Cardiac septum (tissue), 1 donor: ENCODE measurements around the gene RSL1D1. TPM values are rescaled to one million over a fixed set of nuclear protein-coding genes. Genes with fewer than 3 reads are reported as not detected.
A peak's percentile ranks its signal among the peaks of the same experiment; 100 is the strongest.
"Not testable (repeated sequence)": the region's sequence is repeated elsewhere in the genome, so short reads cannot be mapped to it uniquely, and the experiment has no call there.

Experiments used
- DNase-seq: peaks from one replicate; pipeline ENCODE4 v3.0.0-alpha.2; 2020; ENCODE audit warnings: low spot score
- intact Hi-C: fragments of 100-400 bp; cut with DNase I; formaldehyde crosslinking; loops from one replicate; pipeline ENCODE4 v1.14.0; 2022
- total RNA-seq: library from RNA; stranded (reverse); fragmentation: NEBNext Ultra II Directional; extraction: Animal tissue kit (Norgen Biotek cat#: 25700); gene quantifications from one replicate; pipeline ENCODE4 v1.2.1, GENCODE V29; 2021
- donor health status: DM: no; HTN: no; CAD: no.

The RSL1D1 gene
- total RNA-seq, 1 donor from 2014 or later: 77.9 TPM

DNA sequence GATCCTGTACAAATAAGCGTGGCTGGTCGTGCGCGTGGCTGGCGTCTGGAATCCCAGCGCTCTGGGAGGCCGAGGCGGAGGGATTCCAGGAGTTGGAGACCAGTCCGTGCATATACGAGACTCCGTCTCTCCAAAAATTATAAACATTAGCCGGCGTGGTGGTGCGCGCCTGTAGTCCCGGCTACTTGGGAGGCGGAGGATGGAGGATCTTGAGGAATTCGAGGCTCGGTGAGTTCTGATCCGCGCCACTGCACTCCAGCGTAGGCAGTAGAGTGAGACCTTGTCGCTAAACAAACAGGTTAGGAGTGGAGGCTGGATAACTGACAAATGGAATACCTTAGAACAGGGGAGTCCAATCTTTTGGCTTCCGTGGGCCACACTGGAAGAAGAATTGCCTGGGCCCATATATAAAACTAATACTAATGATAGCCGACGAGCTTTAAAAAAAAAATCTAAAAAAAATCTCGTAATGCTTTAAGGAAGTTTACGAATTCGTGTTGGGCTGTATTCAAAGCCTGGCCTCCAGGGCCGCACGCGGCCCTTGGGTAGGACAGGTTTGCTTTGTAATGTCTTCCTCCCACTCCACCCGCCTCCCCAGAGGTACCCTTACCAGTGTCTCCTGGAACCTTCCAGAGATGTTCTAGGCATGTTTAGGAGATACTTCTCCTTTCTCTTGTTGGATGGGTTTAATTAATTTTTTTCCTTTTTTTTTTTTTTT lies 909 bp upstream of the RSL1D1 start:
- intact Hi-C loops: no loop called here
- DNase-seq: no peak

DNA sequence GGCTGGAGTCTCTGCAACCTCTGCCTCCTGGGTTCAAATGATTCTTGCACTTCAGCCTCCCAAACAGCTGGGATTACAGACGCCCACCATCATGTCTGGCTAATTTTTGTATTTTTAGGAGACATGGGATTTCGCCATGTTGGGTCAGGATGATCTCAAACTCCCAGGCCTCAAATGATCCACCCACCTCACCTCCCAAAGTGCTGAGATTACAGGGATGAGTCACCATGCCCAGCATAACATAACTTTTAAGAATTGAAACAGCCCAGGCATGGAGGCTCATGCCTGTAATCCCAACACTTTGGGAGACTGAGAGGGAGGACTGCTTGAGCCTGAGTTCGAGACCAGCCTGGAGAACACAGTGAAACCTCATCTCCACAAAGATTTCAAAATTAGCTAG lies 2.5 kb downstream of the RSL1D1 start:
- DNase-seq: no peak
- intact Hi-C loops: no loop called here

DNA sequence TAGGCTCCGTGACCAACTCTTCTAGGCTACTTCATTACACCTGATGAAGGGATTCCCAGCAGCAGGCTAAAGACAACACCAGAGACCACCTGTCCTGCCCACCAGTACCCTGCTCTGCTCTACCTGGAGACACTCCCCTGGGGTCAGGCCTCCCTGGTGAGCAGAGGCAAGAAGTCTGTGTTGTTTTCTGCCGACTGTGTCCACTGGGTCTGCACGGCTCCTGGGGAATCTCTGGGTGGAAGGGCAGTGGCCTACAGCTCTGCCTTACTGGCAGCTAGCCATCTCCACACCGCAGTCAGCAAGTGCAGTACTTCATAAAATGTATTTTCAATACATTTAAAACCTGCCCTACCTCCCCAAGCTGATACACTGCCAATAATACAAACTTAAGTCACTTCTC lies 6.8 kb downstream of the RSL1D1 start:
- DNase-seq: peak; percentile 27
- intact Hi-C loops: no loop called here

DNA sequence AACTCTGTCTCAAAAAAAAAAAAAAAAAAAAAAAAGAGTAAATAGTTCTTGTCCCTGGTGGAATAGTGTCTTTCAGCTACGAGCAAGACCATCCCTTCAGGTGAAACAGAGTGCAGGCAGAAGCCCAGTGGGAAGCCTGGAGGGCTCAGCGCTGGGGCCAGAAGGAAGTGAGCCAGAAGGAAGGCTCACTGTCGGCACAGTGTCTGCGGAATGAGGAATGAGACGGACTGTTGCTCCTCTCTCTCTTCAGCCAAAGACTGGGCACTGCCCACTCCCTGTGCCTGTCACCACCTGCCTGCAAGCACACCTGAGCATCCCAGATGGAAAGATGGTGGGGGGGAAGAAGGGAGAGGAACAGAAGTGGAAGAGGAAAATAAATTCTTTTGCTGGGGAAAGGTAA lies 7.5 kb downstream of the RSL1D1 start:
- peak; percentile 14 for DNase-seq
- intact Hi-C loops: no loop called here

DNA sequence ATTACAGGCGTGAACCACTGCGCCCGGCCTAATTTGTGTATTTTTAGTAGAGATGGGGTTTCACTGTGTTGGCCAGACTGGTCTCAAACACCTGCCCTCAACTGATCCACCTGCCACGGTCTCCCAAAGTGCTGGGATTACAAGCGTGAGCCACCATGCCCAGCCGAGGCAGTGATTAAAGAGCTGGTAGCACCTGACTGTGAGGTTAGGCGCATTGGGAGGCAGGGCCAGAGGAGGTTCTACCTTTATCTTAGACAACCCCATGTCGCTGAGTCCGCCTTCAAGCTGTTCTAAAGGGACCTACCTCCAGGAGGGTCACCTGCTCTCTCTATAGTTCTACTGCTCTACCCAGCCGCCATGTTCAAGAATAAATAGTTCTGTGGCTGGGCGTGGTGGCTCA lies 8.1 kb downstream of the RSL1D1 start:
- no peak for DNase-seq
- intact Hi-C loops: no loop called here

DNA sequence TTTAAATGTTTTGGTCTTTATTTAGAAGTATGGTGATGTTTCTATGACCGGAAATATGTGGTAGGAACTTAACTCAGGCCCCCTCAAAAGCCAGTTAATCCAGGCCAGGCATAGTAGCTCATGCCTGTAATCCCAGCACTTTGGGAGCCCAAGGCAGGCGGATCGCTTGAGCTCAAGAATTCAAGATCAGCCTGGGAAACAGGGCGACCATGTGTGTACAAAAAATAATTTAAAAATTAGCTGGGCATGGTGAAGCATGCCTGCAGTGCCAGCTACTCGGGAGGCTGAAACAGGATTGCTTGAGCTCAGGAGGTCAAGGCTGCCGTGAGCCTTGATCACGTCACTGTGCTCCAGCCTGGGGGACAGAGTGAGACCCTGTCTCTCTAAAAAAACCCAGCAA lies 10.3 kb downstream of the RSL1D1 start:
- peak; percentile 69 for DNase-seq
- intact Hi-C loops: no loop called here

DNA sequence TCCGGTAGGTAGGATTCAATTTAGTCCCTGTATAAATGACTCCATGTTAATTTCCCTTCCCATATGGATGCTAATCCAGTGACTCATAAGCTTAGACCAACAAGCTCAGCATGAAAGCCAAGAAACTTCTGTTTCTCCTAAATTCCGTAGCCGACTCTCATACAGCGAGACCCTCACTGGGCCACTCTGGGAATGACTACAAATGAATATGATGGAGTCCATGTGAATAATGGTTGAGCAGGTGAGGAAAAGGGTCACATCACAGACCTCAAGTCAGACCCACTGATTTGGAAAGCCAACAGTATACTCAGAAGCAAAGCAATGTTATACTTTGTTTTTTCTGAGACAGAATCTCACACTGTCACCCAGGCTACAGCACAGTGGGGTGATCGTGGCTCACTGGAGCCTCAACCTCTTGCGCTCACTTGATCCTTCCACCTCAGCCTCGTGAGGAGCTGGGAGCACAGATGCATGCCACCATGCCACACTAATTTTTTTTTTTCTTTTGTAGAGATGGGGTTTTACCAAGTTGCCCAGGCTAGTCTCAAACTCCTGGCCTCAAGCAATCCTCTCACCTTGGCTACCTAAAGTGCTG lies 14.6 kb downstream of the RSL1D1 start:
- intact Hi-C loops: no loop called here
- DNase-seq: peak; percentile 26

DNA sequence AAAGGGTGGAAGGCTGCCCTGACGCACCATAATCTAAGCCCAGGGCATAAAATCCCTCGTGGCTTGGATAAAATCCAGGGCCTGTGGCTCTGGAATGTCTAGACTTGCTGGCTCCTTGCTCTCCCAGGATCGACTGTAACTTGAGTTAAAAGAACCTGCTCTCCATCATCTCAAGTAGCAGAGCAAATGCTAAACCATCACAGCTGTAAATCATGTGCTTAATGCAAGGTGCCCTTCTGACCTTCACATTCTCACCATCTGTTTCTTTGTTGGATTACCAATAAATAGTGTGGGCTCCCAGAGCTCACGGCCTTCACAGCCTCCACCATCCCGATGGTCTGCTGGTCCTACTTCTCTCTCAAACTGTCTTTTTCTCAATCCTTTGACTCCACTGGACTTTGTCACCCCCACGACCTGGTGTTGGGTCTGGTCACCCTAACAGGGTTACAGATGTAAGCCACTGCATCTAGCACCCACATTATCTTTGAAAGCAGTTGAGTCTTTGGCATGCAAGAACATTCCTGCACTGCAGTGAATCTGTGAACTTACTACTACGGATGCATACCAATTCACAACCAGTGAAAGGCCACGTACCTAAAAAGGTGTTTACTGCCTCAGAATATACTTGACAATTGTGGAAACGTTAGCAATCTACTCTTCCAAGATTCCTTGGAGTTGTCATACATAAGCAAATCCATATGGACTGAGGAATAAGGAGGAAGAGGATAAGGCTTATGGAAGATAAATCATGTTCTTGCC lies 15.3 kb downstream of the RSL1D1 start:
- peak; percentile 20 for DNase-seq
- intact Hi-C loops: no loop called here

DNA sequence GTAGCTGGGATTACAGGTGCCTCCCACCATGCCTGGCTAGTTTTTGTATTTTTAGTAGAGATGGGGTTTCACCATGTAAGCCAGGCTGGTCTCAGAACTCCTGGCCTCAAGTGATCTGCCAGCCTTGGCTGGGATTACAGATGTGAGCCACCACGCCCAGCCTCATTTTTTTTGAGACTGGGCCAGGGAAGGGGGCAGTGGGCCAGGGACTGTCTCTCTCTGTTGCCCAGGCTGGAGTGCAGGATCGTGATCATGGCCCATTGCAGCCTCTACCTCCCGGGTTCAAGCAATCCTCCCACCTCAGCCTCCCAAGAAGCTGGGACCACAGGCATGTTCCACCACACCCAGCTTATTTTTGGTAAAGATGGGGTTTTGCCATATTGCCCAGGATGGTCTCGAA lies 16.0 kb downstream of the RSL1D1 start:
- intact Hi-C loops: no loop called here

DNA sequence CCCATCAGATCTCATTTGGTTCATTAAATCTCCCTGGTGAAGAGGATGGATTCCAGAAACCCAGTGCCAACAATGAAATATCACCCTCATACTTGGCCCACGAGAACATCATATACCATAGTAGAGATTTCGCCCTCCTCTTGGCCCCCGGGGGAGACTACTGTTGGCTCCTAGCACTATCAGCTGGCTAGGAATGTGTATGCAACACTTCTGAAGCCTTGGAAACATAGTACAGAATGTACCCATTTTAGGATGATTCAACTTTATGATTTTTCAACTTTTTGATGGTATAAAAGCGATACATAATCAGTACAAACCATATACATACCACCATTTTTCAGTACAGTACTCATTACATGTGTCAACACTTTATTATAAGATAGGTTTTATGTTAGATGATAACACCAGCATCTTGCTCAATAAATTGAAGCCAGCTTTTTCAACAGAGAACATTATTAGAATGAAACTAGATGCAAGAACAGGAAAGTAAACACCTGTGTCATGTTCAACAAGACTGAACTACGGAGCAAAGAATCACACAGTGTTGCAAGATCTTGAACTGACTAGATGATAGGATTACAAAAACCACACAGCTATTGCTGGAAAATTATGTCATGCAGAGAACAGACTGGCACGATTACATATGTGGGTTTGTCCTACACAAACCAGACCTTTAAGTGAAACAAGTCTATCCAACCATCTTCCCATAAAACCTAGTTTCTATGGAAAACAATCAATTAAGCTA lies 17.2 kb downstream of the RSL1D1 start:
- intact Hi-C loops: no loop called here
- DNase-seq: no peak

More for the DNA sequence above, 16.0 kb downstream of the RSL1D1 start:
- no peak for DNase-seq

DNA sequence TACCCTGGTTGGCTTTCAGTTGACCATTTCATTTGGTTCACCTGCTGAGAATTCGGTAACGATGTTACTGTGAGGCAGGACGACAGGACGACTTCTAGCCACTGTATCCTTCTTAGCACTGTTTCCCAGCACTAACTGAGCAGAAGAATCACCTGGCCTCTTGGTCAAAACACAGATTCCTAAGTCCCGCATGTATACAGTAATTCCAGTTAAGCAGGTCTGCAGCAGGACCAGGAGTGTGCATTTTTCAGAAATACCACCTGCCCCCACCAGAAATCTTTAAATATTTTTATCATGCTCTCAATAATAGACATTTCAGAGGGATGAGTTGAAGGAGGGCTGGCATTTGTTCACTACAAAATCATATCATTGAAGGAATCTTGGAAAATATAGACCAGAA lies 22.6 kb downstream of the RSL1D1 start:
- no peak for DNase-seq
- intact Hi-C loops: no loop called here

DNA sequence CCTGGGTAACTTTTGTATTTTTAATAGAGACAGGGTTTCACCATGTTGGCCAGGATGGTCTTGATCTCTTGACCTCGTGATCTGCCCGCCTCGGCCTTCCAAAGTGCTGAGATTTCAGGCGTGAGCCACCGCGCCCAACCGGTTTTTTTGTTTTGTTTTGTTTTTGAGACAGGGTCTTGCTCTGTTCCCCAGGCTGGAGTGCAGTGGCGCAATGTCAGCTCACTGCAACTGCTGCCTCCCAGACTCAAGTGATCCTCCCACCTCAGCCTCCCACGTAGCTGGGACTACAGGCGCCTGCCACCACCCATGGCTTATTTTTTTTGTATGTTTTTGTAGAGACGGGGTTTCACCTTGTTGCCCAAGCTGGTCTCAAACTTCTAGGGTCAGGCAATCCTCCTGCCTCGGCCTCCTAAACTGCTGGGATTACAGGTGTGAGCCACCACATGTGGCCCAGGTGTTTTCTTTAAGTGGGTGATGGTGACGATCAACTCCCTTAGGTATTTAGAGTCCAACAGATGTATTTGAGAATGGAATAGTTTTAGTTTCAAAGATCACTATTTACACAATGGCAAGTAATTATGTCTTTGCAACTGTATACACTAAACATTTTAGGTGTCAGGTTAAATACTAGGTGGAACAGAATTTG lies 25.7 kb downstream of the RSL1D1 start:
- intact Hi-C loops, DNase-seq: not testable (repeated sequence)

DNA sequence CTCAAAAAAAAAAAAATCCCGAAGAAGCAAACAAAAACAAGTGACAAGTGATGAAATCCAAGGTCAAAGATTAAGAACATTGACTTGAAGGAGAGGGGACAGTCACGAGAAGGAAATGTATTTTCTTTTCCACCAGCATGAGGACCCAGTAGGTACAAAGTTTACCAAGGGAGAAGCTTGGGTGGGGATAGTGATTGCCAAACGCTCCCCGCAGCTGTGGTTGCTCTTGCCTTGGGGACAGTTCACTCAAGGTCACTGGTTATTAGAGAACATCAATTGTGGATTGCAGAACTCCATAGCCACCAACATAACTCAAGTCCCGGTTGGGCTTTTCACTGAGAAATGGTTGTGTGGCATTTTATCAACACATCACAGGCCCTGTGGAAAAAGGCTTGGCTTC lies 27.0 kb downstream of the RSL1D1 start:
- DNase-seq: no peak
- intact Hi-C loops: no loop called here

DNA sequence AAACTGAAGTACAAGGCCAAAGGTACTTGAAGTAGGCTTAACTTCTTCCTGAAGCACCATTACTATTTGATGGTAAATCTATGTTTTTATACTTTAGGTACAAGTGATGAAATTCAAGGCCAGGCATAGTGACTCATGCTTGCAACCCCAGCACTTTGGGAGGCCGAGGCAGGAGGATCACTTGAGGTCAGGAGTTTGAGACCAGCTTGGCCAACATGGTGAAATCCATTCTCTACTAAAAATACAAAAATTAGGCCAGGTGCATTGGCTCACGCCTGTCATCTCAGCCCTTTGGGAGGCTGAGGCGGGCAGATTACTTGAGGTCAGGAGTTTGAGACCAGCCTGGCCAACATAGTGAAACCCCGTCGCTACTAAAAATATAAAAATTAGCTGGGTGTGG lies 27.7 kb downstream of the RSL1D1 start:
- intact Hi-C loops, DNase-seq: not testable (repeated sequence)

DNA sequence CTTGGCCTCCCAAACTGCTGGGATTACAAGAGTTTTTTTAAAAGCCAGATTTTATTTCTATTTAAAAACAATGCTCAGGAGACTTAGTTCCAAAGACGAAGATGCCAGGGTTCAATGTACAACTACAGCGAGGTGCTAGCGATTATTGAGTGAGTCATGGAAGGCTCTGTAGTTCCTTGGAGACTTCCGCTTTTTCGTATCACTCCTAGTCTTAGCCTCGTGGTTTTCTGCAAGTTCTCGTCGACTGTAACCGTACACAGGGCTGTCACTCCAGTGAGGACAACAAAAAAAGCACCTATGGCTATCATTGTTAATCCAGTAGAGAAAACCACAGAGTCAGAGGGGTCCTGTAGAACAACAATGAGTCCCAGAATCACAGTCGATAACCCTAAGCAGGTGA lies 31.5 kb downstream of the RSL1D1 start:
- intact Hi-C loops: no loop called here

DNA sequence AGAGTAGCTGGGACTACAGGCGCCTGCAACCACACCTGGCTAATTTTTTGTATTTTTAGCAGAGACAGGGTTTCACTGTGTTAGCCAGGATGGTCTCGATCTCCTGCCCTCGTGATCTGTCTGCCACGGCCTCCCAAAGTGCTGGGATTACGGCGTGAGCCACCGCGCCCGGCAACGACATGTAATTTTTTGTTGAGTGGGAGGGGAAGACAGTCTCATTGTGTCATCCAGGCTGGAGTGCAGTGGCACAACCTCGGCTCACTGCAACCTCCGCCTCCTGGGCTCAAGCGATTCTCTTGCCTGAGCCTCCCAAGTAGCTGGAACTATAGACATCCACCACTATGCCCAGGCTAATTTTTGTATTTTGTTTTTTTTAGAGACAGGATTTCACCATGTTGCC lies 32.4 kb downstream of the RSL1D1 start:
- DNase-seq, intact Hi-C loops: not testable (repeated sequence)

More for the DNA sequence above, 31.5 kb downstream of the RSL1D1 start:
- no peak for DNase-seq

DNA sequence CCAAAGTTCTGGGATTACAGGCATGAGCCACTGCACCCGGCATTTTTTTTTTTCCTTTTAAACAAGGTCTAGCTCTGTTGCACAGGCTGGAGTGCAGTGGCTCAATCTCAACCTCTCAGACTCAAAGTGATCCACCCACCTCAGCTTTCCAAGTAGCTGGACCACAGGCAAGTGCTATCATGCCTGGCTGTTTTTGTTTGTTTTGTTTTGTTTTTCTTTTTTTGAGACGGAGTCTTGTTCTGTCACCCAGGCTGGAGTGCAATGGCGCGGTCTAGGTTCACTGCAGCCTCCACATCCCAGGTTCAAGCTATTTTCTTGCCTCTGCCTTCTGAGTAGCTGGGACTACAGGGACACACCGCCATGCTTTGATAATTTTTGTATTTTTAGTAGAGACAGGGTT lies 35.2 kb downstream of the RSL1D1 start:
- intact Hi-C loops: no loop called here
- no peak for DNase-seq

DNA sequence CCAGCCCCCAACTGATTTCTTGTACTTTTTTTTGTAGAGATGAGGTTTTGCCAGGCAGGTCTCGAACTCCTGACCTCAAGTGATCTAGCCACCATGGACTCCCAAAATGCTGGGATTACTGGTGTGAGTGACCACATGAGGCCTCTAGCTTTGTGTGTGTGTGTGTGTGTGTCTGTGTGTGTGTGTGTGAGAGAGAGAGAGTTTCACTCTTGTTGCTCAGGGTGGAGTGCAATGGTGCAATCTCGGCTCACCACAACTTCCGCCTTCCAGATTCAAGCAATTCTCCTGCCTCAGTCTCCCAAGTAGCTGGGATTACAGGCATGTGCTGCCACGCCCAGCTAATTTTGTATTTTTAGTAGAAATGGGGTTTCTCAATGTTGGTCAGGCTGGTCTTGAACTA lies 36.5 kb downstream of the RSL1D1 start:
- DNase-seq: peak; percentile 82

DNA sequence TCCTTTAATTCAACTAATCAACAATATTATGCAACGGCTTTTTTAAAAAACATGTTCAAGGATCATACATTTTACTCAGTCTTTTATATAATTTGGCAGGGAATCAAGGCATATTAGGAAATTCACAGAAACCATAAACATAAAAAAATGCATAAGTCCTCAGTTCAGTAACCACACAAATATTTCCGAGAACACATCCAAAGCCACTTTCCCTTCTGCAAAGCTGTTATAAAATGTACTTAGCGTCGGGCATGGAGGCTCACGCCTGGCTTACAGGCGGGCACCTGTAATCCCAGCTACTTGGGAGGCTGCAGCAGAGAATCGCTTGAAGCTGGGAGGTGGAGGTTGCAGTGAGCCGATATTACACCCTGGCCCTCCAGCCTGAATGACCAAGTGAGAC lies 44.6 kb downstream of the RSL1D1 start:
- intact Hi-C loops: no loop called here
- DNase-seq: no peak

More for the DNA sequence above, 36.5 kb downstream of the RSL1D1 start:
- intact Hi-C loops: loop anchor here (5.0 kb wide), 1 partner anchor 417 kb away; no protein-coding TSS in a partner anchor

DNA sequence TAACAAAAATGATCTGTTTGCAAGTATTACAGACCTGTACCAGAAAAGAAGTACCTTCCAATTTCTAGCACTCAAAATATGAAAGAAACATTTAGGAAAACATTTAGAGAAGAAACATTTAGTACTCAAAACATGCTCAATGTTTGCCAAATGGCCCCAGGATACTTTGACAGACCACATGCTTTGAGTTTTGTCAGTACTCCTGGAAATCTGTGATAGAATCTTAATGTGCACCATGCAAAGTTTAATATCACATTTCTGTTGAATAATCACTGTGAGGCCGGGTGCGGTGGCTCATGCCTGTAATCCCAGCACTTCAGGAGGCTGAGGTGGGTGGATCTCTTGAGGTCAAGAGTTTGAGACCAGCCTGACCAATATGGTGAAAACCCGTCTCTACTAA lies 45.8 kb downstream of the RSL1D1 start:
- DNase-seq: no peak
- intact Hi-C loops: no loop called here
